Spleen (tissue), 11 donors: ENCODE data around the gene ALDH1A3. TPM values are rescaled to one million over a fixed set of nuclear protein-coding genes. Genes with fewer than 3 reads are reported as not detected.

Experiments used
- DNase-seq: peaks from one replicate; pipeline ENCODE4 v3.0.0-alpha.2; 2020
- H3K27ac ChIP-seq, 8 donors: fragments of 200-600 bp; sonication (generic) in 7 of 8; 1 replicate in 4 of 8; 2 replicates in 4 of 8; pipeline versions ENCODE4 v1.5.0 to v1.8.0; 2016 to 2021; ENCODE audit warnings: inconsistent platforms in 4 of 8, mild to moderate bottlenecking in 4 of 8, moderate library complexity in 1 of 8
- H3K27me3 ChIP-seq, 7 donors: fragments of 200-600 bp; sonication (generic) in 6 of 7; replicated peaks in 1 of 7; 1 replicate in 4 of 7; 2 replicates in 3 of 7; pipeline versions ENCODE4 v1.5.0 to v1.8.0; 2016 to 2021; ENCODE audit warnings: inconsistent platforms in 3 of 7, mild to moderate bottlenecking in 1 of 7
- H3K36me3 ChIP-seq, 6 donors: fragments of 200-600 bp; sonication (generic) in 5 of 6; 1 replicate in 4 of 6; 2 replicates in 2 of 6; pipeline versions ENCODE4 v1.5.0 to v1.8.0; 2016 to 2021; ENCODE audit warnings: inconsistent platforms in 2 of 6
- H3K4me1 ChIP-seq, 6 donors: fragments of 200-600 bp; sonication (generic) in 5 of 6; 1 replicate in 3 of 6; 2 replicates in 3 of 6; pipeline versions ENCODE4 v1.5.0 to v1.8.0; 2016 to 2021; ENCODE audit warnings: inconsistent platforms in 3 of 6
- H3K4me3 ChIP-seq, 8 donors: fragments of 200-600 bp; sonication (generic) in 7 of 8; 1 replicate in 4 of 8; 2 replicates in 4 of 8; pipeline versions ENCODE4 v1.5.0 to v1.8.0; 2016 to 2021; ENCODE audit warnings: inconsistent platforms in 4 of 8, mild to moderate bottlenecking in 4 of 8, moderate library complexity in 2 of 8
- H3K9me3 ChIP-seq, 8 donors: fragments of 200-600 bp; sonication (generic) in 7 of 8; 1 replicate in 4 of 8; 2 replicates in 4 of 8; pipeline versions ENCODE4 v1.5.0 to v1.8.0; 2016 to 2021; ENCODE audit warnings: inconsistent platforms in 4 of 8
- CTCF ChIP-seq, 11 experiments: fragments of 200-600 bp in 7 of 11; fragments of 450-650 bp in 4 of 11; sonication (generic) in 4 of 11; IDR thresholded peaks in 8 of 11; conservative IDR thresholded peaks in 3 of 11; 1 replicate in 7 of 11; 2 replicates in 4 of 11; pipeline versions ENCODE4 v1.4.0 to v1.8.0; 2016 to 2021; ENCODE audit warnings: antibody characterized with exemption in 11 of 11, inconsistent platforms in 4 of 11, mild to moderate bottlenecking in 1 of 11
- POLR2A ChIP-seq, 3 donors: fragments of 450-650 bp; IDR thresholded peaks; one replicate each; pipeline ENCODE4 v1.5.1; 2017; ENCODE audit warnings: antibody characterized with exemption in 3 of 3, mild to moderate bottlenecking in 1 of 3
- POLR2AphosphoS5 ChIP-seq, 3 donors: sonication (generic); formaldehyde crosslinking; IDR thresholded peaks; one replicate each; pipeline ENCODE4 v1.5.1; 2017; ENCODE audit warnings: antibody characterized with exemption in 3 of 3
- WGBS, 5 donors: extraction: QIAGEN DNeasy Blood & Tissue Kit in 3 of 5; methylation state at CpG; one replicate each; pipeline versions ENCODE4 v1.1.5 to v1.1.7; 2013 to 2018; 5-methylcytosine and 5-hydroxymethylcytosine counted together
- intact Hi-C: fragments of 100-400 bp; cut with DNase I; formaldehyde crosslinking; loops from one replicate; pipeline ENCODE4 v1.15.0; 2023; ENCODE audit warnings: low total_unique reads
- polyA plus RNA-seq, 3 donors: library from polyadenylated mRNA; stranded (reverse); fragments of 200-250 nt; gene quantifications; one replicate each; pipeline ENCODE4 v1.2.1, GENCODE V29; 2013
- total RNA-seq, 7 donors: library from RNA; depleted of rRNA in 3 of 7; stranded (reverse); fragments of >200 nt in 3 of 7; fragmentation: NEBNext Ultra II Directional in 4 of 7; extraction: Animal tissue kit (Norgen Biotek cat#: 25700) in 4 of 7; gene quantifications; one replicate each; pipeline versions ENCODE4 v1.1.0 to v1.2.1, GENCODE V29; 2016 to 2021
- donor health status: healthy with polysubstance abuse.
- donor health status: DM: no; HTN: no; CAD: no; lungs with moderate emphysema.
- donor health status: DM: no; HTN: no; CAD: no.
- donor health status: Bipolar disorder and iron deficiency.
- donor health status: healthy.
- donor health status: DM: no; HTN: no; CAD: no.
- donor health status: DM: yes; HTN: yes; CAD: no.

Gene ALDH1A3
- total and polyA plus RNA-seq, 10 donors, result 0.94 to 22.3 (median 4.6) TPM

GRCh38 chr15:100862162-100862561 is 17.5 kb upstream of the ALDH1A3 start:
- 72 to 85% (median 78%) methylated on average over 6 of the region's 6 CpGs for WGBS, 5 donors
- no peak for DNase-seq
- intact Hi-C loops, result no loop called here

GRCh38 chr15:100863075-100863795 is 16.4 kb upstream of the ALDH1A3 start:
- H3K9me3 ChIP-seq, result peaks cover 0 to 13% (median 0%) of the 10 kb centered on the region in 8 donors
- intact Hi-C loops, result no loop called here
- TF ChIP-seq POLR2A (IDR thresholded peaks at IDR 0.05), result no peak
- TF ChIP-seq POLR2AphosphoS5 (IDR thresholded peaks at IDR 0.05), result no peak
- no peak for TF ChIP-seq CTCF (IDR thresholded peaks at IDR 0.05 in 8 of 11, conservative IDR thresholded peaks at IDR 0.05 in 3 of 11)
- no peaks in the 10 kb centered on the region for H3K36me3 ChIP-seq
- DNase-seq, result no peak
- H3K4me1 ChIP-seq, result no peaks in the 10 kb centered on the region
- WGBS, 5 donors, result 62 to 71% (median 65%) methylated on average over 7 of the region's 7 CpGs
- peak overlapping the region in 2 of 8 donors; percentile 21 to 41 for H3K27ac ChIP-seq
- H3K4me3 ChIP-seq, result no peak overlapping the region
- peaks cover 0 to 11% (median 0%) of the 10 kb centered on the region in 7 donors for H3K27me3 ChIP-seq

More at GRCh38 chr15:100862162-100862561, 17.5 kb upstream of the ALDH1A3 start:
- Histone ChIP-seq H3K9me3 (peaks cover 0 to 13% (median 0%) of the 10 kb centered on the region in 8 donors), H3K36me3 (no peaks in the 10 kb centered on the region), H3K27me3 (peaks cover 0 to 11% (median 0%) of the 10 kb centered on the region in 7 donors), H3K4me1 (no peaks in the 10 kb centered on the region), H3K27ac (no peak overlapping the region), H3K4me3 (no peak overlapping the region)
- TF ChIP-seq POLR2AphosphoS5 (IDR thresholded peaks at IDR 0.05) (no peak), CTCF (IDR thresholded peaks at IDR 0.05 in 8 of 11, conservative IDR thresholded peaks at IDR 0.05 in 3 of 11) (no peak), POLR2A (IDR thresholded peaks at IDR 0.05) (no peak)

- H3K27ac ChIP-seq, result peak overlapping the region in 2 of 8 donors; percentile 21 to 41
- 57 to 71% (median 67%) methylated on average over 15 of the region's 15 CpGs for WGBS, 5 donors
- H3K4me1 ChIP-seq, result no peaks in the 10 kb centered on the region
- intact Hi-C loops, result no loop called here
- peaks cover 0 to 18% (median under 1%) of the 10 kb centered on the region in 8 donors for H3K9me3 ChIP-seq
- peaks cover 0 to 11% (median 0%) of the 10 kb centered on the region in 7 donors for H3K27me3 ChIP-seq
- TF ChIP-seq POLR2AphosphoS5 (IDR thresholded peaks at IDR 0.05) (peak in 2 of 3 donors; percentile 52 to 54), CTCF (IDR thresholded peaks at IDR 0.05 in 8 of 11, conservative IDR thresholded peaks at IDR 0.05 in 3 of 11) (no peak)
- H3K36me3 ChIP-seq, result no peaks in the 10 kb centered on the region
- no peak for DNase-seq
- H3K4me3 ChIP-seq, result no peak overlapping the region
Observed at GRCh38 chr15:100863796-100864267, 15.8 kb upstream of the ALDH1A3 start.
